Left kidney (tissue), 8 donors: ENCODE results near the gene GPR15. TPM values are rescaled to one million over a fixed set of nuclear protein-coding genes. Genes with fewer than 3 reads are reported as not detected.

ENCODE experiments used
- DNase-seq: peaks from one replicate; pipeline ENCODE4 v3.0.0-alpha.2; 2013
- long read RNA-seq, 8 donors: transcript quantifications; one replicate each; lab custom pipeline, GENCODE V29; 2026
- polyA plus RNA-seq: library from polyadenylated mRNA; unstranded; fragments of 120-200 nt; gene quantifications from one replicate; pipeline ENCODE4 v1.2.1, GENCODE V29; 2013; ENCODE audit not compliant: insufficient read length

Gene GPR15
- polyA plus RNA-seq: not detected
- long read RNA-seq, donor 1: 0 reads
- long read RNA-seq, donor 2: 0 reads
- long read RNA-seq, donor 3: 0 reads
- long read RNA-seq, donor 4: 0 reads
- long read RNA-seq, donor 5: 0 reads
- long read RNA-seq, donor 6: 0 reads
- long read RNA-seq, donor 7: 0 reads
- long read RNA-seq, donor 8: 0 reads

DNA sequence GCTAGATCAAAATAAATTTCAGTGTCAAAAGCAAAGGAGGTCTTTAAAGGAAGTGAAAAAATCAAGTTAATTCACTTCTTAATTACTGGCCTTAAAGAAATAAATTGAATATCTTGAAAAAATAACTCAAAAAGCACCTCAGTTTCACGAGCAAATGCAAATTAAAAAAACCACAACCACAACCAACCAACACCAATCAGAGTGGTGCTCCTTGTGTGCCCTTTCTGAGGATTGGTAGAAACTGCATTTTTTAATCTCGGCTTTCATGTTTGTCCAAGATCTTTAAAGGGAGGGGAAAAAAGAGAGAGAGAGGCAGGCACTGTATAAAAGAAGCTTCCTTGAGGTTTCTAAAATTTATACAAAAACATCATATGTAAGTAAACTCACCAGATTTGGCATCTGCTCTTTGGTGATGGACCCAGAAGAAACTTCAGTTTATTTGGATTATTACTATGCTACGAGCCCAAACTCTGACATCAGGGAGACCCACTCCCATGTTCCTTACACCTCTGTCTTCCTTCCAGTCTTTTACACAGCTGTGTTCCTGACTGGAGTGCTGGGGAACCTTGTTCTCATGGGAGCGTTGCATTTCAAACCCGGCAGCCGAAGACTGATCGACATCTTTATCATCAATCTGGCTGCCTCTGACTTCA is at the start of gene GPR15:
Gene GPR15, plus strand, starts transcription at position 357 of the 653 bp plus-strand sequence. Its CDS starts 56 bp downstream, at position 413.
- DNase-seq: no peak

DNA sequence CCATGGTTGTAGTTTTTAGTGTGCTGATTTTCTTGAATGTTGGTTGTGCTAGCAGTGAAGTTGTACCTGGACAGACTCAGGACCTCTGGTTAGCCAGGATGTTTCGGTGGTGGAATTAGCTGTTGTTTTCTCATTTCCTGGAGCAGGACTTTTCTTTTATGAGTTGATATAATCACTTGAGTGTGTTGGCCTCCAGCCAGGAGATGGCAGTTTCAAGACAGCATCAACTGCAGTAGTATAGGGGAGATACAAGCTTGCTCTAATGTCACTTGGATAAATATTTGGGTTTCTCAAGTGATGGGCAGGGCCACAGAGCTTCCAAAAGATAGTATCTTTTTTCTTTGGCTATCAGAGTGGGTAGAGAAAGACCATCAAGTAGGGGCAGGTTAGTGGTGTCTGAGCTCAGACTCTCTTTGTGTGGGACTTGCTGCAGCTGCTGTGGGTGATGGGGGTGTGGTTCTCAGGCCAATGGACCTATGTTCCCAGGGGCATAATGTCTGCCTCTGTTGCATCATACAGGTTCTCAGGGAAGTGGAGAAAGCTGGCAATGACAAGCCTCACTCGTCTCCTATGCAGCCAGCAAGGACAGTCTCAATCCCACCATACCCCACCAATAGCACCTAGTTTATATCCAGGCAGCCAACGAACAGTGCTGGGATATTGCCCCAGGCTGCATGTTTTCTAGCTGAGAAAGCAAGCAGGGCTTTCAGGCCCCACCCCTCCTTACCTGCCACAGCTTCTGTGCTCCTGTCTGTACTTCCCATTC is 48.9 kb upstream of the GPR15 start:
- no peak for DNase-seq

GRCh38 chr3:98483626-98484025 is 48.2 kb upstream of the GPR15 start:
- no peak for DNase-seq

GRCh38 chr3:98497381-98497780 is 34.4 kb upstream of the GPR15 start, which contains the start of gene OR5K2:
TSS of gene OR5K2 (plus strand) at chr3:98497681. CDS start at chr3:98497681, 0 bp downstream.
- no peak for DNase-seq

GRCh38 chr3:98500019-98500418 is 31.8 kb upstream of the GPR15 start:
- DNase-seq: no peak

- no peak for DNase-seq
Observed at GRCh38 chr3:98501270-98501669, 30.5 kb upstream of the GPR15 start.

DNA sequence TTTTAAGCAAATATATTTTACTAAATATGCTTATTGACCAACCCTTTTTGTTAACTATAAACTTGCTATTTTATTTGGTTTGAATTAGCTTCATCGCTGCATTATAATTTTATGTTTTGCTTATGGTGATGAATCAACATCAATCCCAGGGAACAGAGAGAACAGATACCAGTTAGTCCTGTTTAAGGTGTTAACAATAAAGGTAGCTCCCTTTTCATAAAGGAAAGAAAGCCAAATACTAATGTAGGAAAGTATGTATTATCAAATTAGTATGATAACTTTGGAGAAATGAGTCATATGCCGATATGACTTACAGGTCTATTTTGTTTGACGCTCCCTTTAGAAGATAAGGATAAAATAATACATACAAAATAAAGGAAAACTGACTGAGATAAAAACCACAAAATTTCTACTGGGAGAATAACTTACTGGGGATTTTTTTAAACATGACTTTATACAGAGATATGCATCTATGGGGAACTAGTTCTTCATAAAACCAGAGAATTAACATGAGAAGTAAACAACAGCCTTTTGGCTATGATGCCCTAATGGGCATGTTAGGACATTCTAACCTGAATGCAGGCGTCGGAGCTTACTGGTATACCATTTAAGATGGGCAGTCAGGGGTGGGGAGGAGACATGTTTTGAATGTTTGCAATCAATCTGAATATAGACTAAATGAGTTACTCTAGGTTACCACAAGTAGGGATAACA is 29.8 kb upstream of the GPR15 start:
- no peak for DNase-seq

- DNase-seq: no peak
Observed at GRCh38 chr3:98504539-98504938, 27.2 kb upstream of the GPR15 start.

- no peak for DNase-seq
Observed at GRCh38 chr3:98508582-98508981, 23.2 kb upstream of the GPR15 start.

DNA sequence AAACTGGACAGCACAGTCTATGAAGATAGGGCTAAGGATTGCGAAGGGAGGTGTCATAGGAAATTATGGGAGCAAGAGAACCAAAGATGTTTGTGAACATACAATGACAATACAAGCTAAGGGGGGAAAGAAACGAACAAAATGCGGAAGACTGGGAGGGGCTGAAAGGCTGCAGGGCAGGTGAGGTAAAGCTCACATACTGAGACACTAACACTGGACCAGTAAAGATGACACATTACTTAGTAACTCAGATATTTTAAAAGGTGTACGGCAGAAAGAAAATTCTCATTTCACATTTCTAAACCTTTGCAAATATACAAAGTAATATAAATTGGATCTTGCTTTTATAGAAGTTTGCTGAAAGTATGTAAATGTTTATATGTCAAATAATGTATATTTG is 19.2 kb upstream of the GPR15 start:
- DNase-seq: no peak

DNA sequence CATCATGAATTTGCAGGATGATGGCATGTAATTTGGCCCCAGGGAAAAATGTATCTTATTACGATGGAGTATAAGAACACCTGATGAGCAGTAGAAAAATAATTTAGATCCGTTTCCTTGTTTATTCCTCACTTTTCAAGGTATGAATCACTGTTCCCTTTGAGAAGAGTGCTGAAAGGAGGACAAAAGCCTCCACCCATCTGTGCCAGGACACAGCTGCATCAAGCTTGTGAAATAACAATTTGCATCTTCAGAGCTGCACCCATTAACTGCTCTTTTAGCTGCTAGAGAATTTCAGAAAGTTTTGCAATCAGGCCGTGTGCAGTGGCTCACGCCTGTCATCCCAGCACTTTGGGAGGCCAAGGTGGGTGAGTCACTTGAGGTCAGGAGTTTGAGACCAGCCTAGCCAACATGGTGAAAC is 18.7 kb upstream of the GPR15 start:
- no peak for DNase-seq

- DNase-seq: no peak
Observed at GRCh38 chr3:98513736-98514135, 18.0 kb upstream of the GPR15 start.

DNA sequence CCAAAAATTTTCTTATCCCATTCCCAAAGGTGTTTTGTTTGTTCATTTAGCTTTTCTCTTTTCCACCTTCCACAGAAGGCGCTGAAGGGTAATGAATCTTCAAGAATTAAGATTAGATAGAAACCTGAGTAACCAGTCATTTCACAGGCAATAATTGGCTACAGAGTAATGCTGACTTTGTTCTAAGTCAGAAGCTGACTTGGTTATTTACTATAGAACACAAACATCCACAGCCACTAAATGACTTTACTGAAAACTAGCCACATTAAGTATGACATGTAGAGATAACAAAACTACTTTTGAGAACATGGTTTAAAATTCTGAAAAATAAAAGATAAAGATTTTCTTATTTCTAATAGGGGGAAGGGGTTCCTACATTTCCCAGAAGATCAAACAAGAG is 16.8 kb upstream of the GPR15 start:
- DNase-seq: no peak

DNA sequence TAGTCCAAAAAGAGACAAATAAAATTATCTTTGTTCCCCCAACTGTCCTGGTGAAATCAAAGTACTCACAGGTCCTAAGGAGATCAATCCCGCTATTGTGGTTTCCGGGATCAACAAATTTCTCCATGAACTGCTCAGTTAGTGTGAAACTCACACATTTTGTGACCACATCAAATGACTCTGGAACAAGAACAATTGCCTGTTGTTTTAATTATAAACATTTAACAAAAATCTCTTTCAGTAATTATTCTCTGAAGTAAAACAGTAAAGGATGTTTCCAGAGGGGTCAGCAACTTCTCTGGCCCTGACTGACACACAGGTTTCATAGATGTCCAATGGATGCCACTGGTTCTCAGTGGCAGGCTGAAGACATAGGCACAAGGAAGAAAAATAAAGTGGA is 13.0 kb upstream of the GPR15 start:
- no peak for DNase-seq

DNA sequence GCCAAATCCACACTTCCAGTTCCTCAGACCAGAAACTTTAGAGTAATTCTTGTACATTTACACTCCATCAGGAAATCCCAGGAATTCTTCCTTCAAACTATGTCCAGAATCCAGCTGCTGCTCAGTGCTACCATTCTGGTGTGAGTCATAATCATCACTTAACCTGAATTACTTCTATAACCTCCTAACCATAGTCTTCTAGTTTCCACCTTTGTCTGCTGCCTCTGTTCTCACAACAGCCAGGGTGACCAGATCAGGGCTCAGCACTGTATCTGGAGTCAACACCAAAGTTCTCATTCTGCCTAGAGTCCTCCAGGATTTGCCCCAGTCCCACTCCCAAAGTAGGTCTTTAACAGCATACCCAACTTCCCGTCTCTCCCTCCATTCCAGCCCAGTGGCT is 12.4 kb upstream of the GPR15 start:
- DNase-seq: no peak

DNA sequence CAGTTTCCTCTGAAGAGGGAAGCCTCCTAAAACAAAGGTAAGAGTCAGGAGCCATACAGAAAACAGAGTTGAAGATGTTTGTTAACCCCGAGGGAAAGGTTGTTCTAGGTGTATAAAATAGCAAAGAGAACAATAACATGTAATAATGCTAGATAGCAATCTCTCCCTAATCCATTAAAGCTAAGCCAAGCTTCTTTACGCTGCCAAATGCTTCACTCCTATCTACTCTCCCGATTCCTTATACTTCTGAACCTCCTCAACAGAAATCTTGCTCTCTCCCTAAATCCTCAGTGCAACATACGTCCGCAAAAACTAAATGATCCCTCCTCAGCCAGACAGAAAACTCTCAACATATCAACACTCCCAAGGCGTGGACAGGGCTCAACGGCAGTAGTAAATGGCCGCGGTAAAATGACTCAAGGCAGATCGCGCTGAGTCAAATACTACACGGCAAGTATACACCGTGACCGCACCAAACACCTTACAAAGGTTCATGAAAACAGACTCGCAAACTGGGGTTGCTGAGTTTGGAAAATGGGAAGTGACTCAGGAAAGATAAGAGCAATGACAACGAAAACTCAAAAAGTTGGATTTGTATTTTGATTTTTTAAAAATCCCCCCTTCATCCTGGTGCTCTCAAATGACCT is 9.8 kb upstream of the GPR15 start:
- DNase-seq: peak; percentile 57

GRCh38 chr3:98522544-98523281 is 9.1 kb upstream of the GPR15 start, which contains the start of gene CLDND1:
TSS of gene CLDND1 (minus strand) at chr3:98522902. CDS start at chr3:98521424, 1,478 bp downstream.
- peak; percentile 96 for DNase-seq

- DNase-seq: no peak
Observed at GRCh38 chr3:98525494-98525893, 6.3 kb upstream of the GPR15 start.

- no peak for DNase-seq
Observed at GRCh38 chr3:98528474-98529346, 3.1 kb upstream of the GPR15 start.

GRCh38 chr3:98529856-98530459 is 1.8 kb upstream of the GPR15 start:
- no peak for DNase-seq
